ENCODE results near the gene SLC22A4.

- TF ChIP-seq CTCF (IDR thresholded peaks at IDR 0.05; ENCODE audit: low read depth, low read length) (no peak), POLR2A (IDR thresholded peaks at IDR 0.05; ENCODE audit: extremely low read depth, insufficient read length) (no peak), MYC (IDR thresholded peaks at IDR 0.05; ENCODE audit: low read depth, low read length) (no peak)
- TF ChIP-seq, protein P1, sequence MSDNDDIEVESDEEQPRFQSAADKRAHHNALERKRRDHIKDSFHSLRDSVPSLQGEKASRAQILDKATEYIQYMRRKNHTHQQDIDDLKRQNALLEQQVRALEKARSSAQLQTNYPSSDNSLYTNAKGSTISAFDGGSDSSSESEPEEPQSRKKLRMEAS (IDR thresholded peaks at IDR 0.05; ENCODE audit: low read depth, low read length): no peak
These were observed 6.6 kb downstream of the SLC22A4 start for GRCh38 chr5:132300577-132301343.

All from NB4 (cell line).